A549 treated with RU486 at 1 μM for 4 hours (cell line): ENCODE results near the gene TFB2M. TPM values are rescaled to one million over a fixed set of nuclear protein-coding genes. Genes with fewer than 3 reads are reported as not detected.

ENCODE experiments used
- total RNA-seq: library from RNA; stranded (reverse); fragments of 200-300 nt; extraction: Qiagen RNA extraction; gene quantifications from 5 replicates; pipeline ENCODE4 v1.2.3, GENCODE V29; 2022; ENCODE audit warnings: low read depth

The TFB2M gene
- 33.9 to 46.1 TPM (median 39.6 TPM) in 5 replicates for total RNA-seq

DNA sequence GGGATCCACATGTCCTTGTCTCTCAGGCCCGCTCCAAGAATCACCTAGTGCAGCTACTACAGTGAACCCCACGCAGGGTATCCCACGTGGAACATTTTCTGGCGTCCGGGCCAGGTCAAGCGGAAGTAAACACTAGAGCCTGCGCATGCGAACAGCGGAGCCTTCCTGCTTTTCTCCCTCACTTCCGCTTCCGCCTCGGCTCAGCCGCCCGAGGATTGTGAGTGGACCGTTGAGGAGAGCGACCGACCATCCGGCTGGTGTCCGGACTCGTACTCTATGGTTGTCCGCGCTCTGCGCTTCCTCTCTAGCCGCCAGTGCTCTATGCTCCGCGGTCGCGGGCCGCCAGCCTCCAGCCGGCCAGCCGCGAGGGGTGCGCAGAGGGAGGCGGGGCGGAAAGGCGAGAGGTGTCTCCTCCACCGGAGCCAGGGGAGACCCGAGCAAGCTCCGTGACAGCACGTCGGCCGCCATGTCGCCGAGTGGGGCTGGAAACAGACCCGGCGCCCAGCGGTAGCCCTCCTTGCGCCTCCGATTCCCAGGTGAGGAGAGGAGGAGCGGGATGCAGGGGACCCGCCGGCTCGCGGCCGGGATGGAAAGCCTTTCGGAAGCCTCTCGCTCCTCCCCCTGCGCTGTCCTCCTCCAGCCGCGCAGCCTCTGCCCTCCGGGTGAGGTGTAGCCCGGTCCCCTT lies at the start of gene TFB2M, which contains the start of gene CNST:
Gene TFB2M (minus strand): TSS at position 134 of the 685 bp plus-strand sequence. CDS start 123 bp downstream, at position 11.
Gene CNST (plus strand): TSS at position 329 of the 685 bp plus-strand sequence. CDS start 25,107 bp downstream, outside the sequence.

GRCh38 chr1:246506674-246507481 lies 59.2 kb downstream of the TFB2M start, which contains the start of gene SMYD3:
TSS of gene SMYD3 (minus strand) at chr1:246507279.

Other genes with a start within 250 kb of the TFB2M start
- gene SMYD3, start 59.0 kb downstream of the TFB2M start, total RNA-seq = 12.6 to 14.0 TPM (median 13.5 TPM) in 5 replicates
- 5.8 to 9.0 TPM (median 8.1 TPM) in 5 replicates for gene CNST, start 195 bp upstream of the TFB2M start, total RNA-seq
- gene SCCPDH, start 158.1 kb upstream of the TFB2M start, total RNA-seq = 37.2 to 49.2 TPM (median 48.4 TPM) in 5 replicates